ENCODE data around the gene NFAM1.

The NFAM1 gene

GRCh38 chr22:42428760-42429159 lies 3.4 kb downstream of the NFAM1 start:
- in situ Hi-C loops (cut with HindIII; ENCODE audit: low sequenced_read_pairs) = no loop called here
- no peak for DNase-seq (ENCODE audit: low read depth)
- no peak overlapping the region for H3K4me3 ChIP-seq (ENCODE audit: low read depth, low read length)
- no peak for TF ChIP-seq CTCF (IDR thresholded peaks at IDR 0.05; ENCODE audit: low read depth, low read length, missing control alignments)

- no peak overlapping the region for H3K4me3 ChIP-seq (ENCODE audit: low read depth, low read length)
- no peak for TF ChIP-seq CTCF (IDR thresholded peaks at IDR 0.05; ENCODE audit: low read depth, low read length, missing control alignments)
- no peak for DNase-seq (ENCODE audit: low read depth)
- in situ Hi-C loops (cut with HindIII; ENCODE audit: low sequenced_read_pairs) = no loop called here
Observed at GRCh38 chr22:42428025-42428424, 4.2 kb downstream of the NFAM1 start.

GRCh38 chr22:42427167-42427566 lies 5.0 kb downstream of the NFAM1 start:
- in situ Hi-C loops (cut with HindIII; ENCODE audit: low sequenced_read_pairs) = no loop called here
- no peak overlapping the region for H3K4me3 ChIP-seq (ENCODE audit: low read depth, low read length)
- no peak for TF ChIP-seq CTCF (IDR thresholded peaks at IDR 0.05; ENCODE audit: low read depth, low read length, missing control alignments)
- no peak for DNase-seq (ENCODE audit: low read depth)

GRCh38 chr22:42425989-42426355 lies 6.2 kb downstream of the NFAM1 start:
- H3K4me3 ChIP-seq (ENCODE audit: low read depth, low read length) = no peak overlapping the region
- in situ Hi-C loops (cut with HindIII; ENCODE audit: low sequenced_read_pairs) = no loop called here
- no peak for DNase-seq (ENCODE audit: low read depth)
- TF ChIP-seq CTCF (IDR thresholded peaks at IDR 0.05; ENCODE audit: low read depth, low read length, missing control alignments) = no peak

GRCh38 chr22:42425337-42425988 lies 6.7 kb downstream of the NFAM1 start:
- TF ChIP-seq CTCF (IDR thresholded peaks at IDR 0.05; ENCODE audit: low read depth, low read length, missing control alignments) = no peak
- DNase-seq (ENCODE audit: low read depth) = no peak
- in situ Hi-C loops (cut with HindIII; ENCODE audit: low sequenced_read_pairs) = no loop called here
- H3K4me3 ChIP-seq (ENCODE audit: low read depth, low read length) = no peak overlapping the region

- in situ Hi-C loops (cut with HindIII; ENCODE audit: low sequenced_read_pairs) = no loop called here
- TF ChIP-seq CTCF (IDR thresholded peaks at IDR 0.05; ENCODE audit: low read depth, low read length, missing control alignments) = no peak
- H3K4me3 ChIP-seq (ENCODE audit: low read depth, low read length) = no peak overlapping the region
- no peak for DNase-seq (ENCODE audit: low read depth)
Observed at GRCh38 chr22:42419243-42419881, 12.8 kb downstream of the NFAM1 start.

Measured in astrocyte of the cerebellum (primary cell).